Stimulated activated CD8-positive, alpha-beta memory T cell treated with anti-CD3 and anti-CD28 coated beads, Interleukin-4, amount 100 ng/mL, for 4 hours (primary cell): ENCODE measurements around the gene TMEM209.
"Not testable (repeated sequence)": the region's sequence is repeated elsewhere in the genome, so short reads cannot be mapped to it uniquely, and the experiment has no call there.

Experiments
- DNase-seq, 2 donors: peaks; one replicate each; pipeline ENCODE4 v3.0.0-alpha.2; 2020; ENCODE audit warnings: low read depth in 2 of 2, low spot score in 1 of 2

TMEM209 gene

DNA sequence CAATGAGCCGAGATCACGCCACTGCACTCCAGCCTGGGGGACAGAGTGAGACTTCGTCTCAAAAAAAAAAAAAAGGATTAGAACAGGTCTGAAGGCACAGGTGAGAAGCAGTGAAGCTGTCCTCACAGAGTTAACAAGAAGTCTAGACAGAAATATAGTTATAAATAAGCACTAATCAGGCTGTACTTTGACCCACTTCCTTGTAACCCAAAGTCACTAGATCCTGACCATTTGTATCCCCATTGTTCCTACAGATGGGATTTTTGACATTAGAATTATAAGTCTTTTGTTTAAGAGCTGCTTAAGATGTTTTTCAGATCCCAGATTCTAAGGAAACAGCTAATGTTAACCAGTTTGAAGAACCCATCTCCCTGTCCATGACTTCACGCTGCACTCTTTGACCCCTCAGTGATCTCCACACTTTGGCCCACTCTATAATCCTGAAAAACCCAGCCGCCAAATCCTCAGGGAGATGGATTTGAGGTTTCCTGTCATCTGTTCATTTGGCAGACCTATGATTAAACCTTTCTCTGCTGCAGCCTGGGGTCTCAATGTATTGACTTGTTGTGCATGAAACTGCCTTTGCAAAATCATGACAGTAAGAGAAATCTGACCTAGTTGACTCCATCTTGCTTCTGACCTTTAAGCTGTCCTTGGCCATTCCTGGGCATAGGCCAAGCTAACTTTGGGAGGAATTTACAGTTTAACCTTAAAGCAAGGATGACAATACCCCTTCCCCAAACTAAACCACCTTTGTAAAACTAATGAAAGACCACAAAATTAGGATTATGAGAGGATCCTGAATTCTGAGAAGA lies 13.8 kb upstream of the TMEM209 start:
- DNase-seq = no peak

DNA sequence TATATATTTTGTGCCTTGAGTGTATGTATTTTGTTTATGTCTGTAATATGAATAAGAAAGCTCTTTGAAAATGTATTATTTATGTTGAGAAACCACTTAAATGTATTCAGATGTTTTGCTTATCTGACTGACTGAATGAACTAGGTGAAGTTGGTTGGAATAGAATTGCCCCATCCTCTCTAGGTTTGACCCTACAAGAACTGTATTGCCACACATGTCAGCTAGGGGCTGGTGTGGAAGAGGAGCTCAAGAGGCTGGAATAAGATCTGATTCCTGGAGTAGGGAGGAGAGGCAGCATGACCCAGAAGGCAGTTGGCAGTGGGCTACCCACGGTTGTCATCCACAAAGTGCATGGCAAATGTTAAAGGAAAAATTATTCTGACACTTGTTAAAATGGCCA lies 11.5 kb upstream of the TMEM209 start:
- DNase-seq = no peak

DNA sequence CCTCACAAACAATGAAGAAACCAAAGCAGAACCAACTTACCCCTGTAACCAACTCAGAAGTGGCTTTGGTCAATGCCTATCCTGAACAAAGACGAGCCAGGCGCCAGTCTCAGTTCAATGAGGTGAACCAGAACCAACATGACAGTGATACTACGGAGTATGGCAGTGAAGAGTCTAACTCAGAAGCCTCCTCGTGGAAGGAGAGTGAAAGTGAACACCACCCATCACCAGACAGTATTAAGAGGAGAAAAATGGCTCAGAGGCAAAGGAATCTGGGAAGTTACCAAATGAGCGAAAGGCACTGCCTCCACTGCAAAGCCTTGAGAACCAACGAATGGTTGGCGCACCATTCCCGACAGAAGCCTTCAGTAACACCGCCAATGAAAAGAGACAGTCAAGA lies 10.8 kb upstream of the TMEM209 start:
- no peak for DNase-seq

DNA sequence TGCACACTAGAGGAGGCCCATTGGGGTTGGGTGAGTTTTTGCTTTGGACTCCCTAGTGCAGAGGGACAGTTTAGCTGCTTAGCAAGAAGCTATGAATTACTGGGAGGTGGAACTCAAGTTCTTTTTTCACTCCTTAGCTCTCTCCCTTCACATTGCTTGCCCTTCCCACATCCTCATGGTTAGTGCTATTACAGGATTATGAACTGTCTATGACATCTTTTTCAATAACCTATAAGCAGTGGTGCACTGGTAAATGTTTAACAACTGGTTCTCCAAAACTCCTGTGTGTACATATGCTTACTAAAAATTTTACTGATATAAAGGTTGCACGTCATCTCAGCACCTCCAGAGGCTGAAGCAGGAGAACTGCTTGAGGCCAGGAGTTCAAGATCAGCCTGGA lies 8.6 kb upstream of the TMEM209 start:
- no peak for DNase-seq

DNA sequence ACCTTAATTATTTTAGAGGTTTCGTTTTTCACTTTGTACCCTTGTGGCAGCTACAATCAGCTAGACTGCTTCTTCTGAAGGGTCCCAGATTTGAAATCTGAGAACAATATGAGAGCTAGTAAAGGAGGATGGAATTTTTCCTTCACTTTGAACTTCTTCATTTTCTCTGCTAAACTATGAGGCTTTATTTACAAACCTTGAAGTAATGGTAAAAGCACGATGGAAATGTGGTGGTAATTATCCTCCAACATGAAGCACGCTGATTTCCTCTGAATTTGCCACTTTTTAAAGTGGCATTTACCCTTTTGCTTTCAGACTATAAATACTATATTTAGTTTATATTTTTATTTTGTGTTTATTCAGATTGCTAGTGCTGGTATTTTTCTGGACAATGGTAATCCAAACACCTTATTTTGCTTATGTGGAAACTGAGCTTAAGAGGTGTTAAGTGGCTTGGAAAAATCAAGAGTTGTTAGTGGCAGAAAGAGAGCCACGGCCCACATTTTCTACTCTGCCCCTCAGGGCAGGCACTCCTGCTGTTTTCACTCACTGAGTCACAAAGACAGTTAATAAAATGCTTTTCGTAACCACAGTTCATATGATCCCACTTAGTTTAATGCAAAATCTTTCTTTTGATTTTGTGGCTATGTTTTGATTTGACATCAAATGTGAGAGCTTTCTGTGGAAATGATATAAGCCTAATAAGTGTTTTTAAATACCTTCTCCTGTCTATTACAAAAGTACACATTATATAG lies 5.2 kb upstream of the TMEM209 start:
- DNase-seq = no peak

DNA sequence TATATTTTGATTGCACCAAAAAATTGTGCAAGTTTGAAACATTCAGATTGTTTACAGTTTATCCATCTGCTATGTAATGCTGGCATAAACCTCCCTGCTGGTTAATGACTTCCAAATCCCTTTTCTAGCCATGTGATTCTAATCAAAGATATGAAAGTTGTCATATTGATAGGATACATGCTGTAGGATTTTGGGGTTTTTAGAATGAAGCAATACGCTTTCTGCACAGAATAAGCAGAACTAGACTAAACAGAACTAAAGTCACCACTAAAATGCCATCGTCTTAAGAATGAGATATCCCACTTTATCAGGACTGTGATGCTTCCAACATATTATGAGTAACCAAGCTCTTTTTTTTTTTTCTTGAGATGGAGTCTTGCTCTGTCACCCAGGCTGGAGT lies 3.3 kb upstream of the TMEM209 start:
- DNase-seq = no peak

DNA sequence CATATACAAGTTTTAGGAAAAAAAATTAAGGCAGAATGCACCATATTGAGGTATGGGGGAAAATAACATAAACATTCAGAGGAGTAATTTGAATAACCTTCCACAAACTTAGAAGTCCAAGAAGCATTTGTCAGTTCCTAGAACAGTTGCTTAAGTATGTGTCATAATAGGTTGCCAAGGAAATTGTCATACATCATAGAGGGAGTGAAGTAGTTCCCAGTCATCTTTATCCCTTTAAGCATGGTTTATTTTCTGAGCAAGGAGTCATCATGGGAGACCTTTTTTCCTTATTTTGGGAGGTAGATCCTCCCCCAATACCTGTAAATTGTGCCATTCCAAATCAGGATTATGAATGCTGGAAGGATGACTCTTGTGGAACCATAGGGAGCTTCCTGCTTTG lies 2.4 kb upstream of the TMEM209 start, which contains the start of gene SSMEM1:
TSS of gene SSMEM1 (plus strand) at position 219 of the 400 bp plus-strand sequence. CDS start at position 270, 51 bp downstream.
- no peak for DNase-seq

DNA sequence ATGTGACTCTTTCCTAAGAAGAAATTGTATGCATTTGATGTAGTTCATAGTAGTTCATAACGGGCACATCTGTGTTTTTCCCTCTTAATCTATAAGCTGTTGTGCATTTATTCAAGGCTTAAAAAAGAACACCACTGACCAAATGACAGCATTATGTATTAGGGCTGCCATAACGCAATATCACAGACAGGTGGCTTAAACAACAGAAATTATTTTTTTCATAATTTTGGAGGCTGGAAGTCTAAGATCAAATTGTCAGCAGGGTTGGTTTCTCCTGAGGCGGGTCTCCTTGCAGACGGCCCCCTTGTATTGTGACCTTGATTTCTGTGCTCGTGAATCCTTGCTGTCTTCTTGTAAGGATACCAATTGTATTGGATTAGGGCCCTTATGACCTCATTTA lies 1.8 kb upstream of the TMEM209 start:
- DNase-seq = no peak

DNA sequence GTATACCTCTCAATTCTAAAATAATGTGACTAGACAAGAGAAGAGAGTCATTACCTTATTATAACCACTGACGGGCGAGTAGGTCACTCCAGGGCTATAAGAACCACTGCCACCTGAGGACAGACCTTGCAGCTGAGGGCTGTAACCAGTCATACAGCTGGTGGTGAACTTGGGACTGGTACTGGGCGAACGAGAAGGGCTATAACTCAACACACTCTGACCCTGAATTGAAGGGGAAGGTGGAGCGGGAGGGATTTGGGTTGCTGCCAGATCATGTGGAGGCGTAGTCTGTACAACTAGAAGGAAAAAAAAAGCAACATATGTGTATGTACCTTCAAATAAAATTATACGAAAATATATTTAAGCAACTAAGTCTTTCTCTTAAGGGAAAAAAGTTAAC lies 3.4 kb downstream of the TMEM209 start:
- DNase-seq = no peak

DNA sequence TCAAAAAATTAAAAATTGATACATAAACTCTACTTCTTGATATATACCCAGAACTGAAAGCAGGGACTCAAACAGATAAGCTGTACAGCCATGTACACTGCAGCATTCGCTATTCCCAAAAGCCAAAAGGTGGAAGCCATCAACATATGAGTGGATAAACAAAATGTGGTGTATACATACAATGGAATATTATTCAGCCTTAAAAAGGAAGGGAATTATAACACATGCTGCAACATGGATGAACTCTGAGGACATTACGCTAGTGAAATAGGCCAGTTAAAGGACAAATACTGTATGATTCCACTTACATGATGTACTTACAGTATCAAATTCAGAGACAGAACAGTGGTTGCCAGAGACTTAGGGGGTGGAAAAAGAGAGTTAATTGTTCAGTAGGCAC lies 8.1 kb downstream of the TMEM209 start:
- DNase-seq = no peak

DNA sequence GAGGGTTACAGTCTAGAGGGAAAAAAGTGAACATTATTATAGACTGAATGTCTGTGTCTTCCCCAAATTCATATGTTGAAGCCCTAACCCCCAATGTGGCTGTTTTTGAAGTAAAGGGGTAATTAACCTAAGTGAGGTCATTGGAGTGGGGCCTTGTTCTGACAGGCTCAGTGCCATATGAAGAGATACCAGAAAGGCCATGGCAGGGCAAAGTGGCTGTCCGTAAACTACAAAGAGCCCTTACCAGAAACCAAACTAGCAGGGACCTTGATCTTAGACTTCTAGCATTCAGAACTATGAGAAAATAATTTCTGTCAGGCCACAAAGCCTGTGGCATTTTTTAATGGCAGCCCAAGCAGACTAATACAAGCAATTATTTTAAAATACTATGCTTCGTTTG lies 8.7 kb downstream of the TMEM209 start:
- no peak for DNase-seq

DNA sequence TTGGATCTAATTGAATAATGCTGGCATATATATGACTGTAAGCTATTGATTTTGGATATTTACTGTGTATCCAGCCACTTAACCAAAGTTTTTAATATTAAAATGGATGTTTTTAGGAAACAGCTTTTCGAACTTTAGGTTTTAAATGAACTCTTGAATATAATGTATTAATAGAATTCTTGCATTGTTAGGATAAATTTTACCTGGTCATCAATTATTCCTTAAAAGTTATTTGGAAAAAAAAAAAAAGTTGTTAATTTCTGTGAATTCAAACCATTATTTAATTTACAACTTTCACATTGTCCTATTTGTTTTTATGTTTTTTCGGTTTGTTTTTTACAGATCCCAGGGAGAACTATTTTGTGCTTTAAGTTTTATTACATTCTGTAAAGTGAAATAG lies 9.8 kb downstream of the TMEM209 start:
- DNase-seq = no peak

DNA sequence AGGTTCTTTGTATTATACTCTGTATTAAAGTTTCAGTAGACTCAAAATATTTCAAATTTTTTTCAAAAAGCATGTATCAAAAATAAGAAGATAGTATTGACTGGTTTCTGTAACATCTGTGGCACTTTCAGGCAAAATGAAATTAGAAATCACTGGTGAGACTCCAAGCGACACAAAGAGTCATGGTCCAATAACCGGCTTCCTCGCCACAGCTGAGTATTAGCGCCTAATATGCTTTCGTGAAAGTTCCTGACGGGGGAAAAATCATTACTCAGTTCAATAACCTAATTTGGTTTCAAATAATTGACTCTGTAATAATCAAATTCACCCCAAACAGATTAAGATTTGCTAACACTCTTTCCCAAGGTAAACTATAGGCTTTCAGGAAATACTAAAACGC lies 13.4 kb downstream of the TMEM209 start:
- no peak for DNase-seq

DNA sequence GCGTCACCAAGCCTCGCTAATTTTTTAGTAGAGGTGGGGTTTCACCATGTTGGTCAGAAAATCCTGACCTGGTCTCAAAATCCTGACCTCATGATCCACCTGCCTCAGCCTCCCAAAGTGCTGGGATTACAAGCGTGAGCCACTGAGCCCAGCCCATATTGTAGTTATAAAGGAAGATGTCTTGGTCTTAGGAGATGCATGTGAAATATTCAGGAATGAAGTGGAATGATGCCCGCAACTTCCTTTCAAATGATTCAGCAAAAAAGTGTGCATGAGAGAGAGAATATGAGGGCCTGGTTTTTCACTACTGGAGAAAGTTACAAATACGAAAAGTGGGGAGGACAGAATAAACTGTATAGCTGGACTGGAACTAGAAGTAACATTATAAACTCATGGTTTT lies 15.9 kb downstream of the TMEM209 start:
- DNase-seq = no peak

DNA sequence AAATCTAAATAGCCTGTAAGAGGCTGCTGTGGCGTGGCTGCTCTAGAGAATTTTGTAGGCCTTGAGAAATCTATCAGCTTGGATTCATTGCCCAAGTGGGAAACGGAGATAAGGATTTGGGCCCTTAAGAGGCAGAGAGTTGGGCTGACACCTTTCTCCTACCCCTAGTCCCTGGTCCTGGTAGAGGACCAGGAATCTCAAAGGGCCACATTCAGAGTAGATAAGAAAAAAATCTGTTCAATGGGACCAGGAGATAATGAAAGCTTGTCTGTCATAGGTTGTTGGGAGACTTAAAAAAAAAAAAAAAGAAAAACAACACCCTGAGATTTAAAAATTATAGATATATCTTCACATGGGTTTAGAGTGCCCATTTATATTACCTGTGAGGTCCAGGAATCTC lies 17.8 kb downstream of the TMEM209 start:
- no peak for DNase-seq

DNA sequence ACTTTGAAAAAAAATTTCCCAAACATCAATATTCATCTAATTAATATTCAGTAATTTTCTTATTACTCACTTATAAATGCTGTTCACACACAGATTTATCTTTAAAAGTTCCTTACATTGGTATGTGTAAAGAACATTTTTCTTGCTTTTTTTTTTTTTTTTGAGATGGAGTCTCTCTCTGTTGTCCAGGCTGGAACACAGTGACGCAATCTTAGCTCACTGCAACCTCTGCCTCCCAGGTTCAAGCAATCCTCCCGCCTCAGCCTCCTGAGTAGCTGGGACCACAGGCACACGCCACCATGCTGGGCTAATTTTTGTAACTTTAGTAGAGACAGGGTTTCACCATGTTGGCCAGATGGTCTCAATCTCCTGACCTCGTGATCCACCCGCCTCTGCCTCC lies 20.9 kb downstream of the TMEM209 start:
- not testable (repeated sequence) for DNase-seq

DNA sequence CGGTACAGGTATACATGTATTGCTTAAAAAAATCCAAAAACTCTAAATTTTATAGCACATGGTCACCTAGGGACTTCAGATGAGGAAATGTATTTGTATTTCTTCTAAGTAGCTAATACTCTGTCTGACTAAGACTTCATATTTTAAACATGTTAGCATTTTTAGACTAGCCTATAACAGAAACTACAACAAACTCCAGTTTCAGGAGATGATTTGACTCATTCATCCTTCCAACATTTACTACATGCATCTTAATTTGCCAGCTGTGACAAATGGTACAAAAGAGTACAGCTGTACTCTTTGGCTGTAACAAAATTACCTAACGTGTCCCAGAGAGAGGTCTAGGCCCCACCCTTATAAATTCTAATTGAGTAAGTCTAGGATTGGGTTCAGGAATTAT lies 22.2 kb downstream of the TMEM209 start:
- DNase-seq = no peak

DNA sequence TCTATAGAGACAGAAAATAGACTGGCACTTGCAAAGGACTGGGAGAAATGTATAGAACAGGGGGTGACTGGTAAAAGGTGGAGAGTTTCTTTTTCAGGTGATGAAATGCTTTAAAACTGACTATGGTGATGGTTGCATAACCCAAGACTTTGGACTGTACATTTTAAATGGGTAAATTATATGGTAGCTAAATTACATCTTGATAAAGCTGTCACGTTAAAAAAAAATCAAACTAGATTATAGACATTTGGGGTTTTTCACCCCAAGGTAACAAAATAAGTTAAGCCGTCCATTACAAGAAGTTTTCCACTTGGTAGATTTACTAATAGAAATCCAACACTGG lies 24.0 kb downstream of the TMEM209 start:
- DNase-seq = no peak

DNA sequence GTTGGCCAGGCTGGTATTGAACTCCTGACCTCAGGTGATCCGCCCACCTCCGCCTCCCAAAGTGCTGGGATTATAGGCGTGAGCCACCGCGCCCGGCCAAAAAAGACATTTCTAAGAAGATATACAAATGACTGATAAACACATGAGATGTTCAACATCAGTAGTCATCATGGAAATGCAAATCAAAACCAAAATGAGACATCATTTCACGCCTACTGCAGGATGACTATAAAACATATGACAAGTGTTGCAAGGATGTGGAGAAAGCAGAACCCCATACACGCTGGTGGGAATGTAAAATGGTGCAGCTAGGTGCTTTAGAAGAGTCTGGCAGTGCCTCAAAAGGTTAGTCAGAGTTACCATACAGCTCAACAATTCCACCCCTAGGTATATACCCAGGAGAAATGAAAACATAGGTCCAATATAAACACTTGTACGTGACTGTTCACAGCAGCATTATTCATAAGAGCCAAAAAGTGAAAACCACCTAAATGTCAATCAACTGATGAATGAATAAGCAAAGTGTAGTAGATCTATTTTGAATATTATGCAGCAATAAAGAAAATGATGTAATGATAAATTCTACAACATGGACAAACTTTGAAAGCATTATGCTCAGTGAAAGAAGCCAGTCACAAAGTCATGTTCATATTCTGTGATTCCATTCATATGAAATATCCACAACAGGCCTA lies 24.5 kb downstream of the TMEM209 start:
- no peak for DNase-seq

DNA sequence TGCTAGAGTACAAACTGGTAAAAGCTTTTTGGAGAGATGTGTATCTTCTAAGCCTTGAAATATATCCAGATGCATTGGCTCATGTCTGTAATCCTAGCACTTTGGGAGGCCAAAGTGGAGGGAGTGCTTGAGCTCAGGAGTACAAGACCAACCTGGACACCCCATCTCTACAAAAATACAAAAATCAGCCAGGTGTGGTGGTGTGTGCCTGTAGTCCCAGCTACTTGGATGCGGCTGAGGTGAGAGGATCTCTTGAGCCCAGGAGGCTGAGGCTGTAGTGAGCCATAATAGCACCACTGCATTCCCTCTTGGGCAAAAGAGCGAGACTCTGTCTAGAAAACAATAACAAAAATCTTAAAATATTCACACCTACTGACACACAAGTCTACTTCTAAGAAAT lies 25.6 kb downstream of the TMEM209 start:
- no peak for DNase-seq

DNA sequence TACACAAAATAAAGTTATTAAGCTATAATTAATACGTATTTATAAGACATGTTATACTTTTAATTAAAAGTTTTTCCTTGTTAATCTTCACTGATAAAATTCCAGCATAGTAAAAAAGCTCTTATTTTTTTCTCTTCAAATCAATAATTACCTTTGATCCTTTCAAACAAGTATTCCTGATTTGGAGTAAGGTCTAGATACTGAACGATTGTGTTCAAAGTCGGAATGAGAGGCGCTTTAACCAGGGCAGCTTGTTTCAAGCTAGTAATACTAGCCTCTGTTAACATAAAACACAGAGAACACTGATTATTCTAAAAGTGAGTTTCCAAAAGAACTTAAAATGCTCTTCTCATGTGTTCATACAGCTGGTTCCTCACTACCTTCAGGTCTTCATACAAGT lies 27.0 kb downstream of the TMEM209 start:
- no peak for DNase-seq
